Measurements from ENCODE around the gene ZNF217.

The ZNF217 gene

DNA sequence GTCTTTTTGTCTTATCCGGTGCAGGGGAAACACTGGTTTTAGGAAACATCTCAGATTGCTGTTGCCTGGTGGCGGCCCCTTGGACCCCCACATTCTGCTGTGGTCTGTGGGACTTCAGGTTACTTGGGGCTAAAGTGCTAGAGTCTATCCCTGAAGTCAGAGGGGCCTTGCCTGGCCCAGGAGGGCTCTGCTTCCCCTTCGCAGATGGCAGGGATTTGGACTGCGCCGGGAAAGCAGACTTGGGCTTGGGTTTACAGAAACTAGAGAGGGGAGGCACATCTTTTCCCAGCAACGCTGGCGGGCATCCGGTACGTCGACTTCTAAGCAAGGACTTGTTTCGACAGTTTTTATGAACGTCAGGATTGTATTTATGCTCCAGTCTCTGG lies 17.5 kb downstream of the ZNF217 start:
- Histone ChIP-seq H3K9me2 (replicated peaks; ENCODE audit: control insufficient read depth, low read length) (no peaks in the 10 kb centered on the region), H3K27me3 (ENCODE audit: control insufficient read depth, low read length) (no peaks in the 10 kb centered on the region), H3K9me3 (ENCODE audit: control insufficient read depth, insufficient read depth, low read length) (no peaks in the 10 kb centered on the region), H3K4me3 (ENCODE audit: low read length) (no peak overlapping the region), H3F3A (ENCODE audit: control insufficient read depth, insufficient read depth) (peaks cover 24% of the 10 kb centered on the region), H3K4me2 (ENCODE audit: low read length) (no peak overlapping the region), H3K79me2 (ENCODE audit: control insufficient read depth, low read length) (peaks cover 99% of the 10 kb centered on the region), H4K20me1 (ENCODE audit: control insufficient read depth, insufficient read depth, low read depth, low read length) (peaks cover 21% of the 10 kb centered on the region), H3K36me3 (ENCODE audit: control insufficient read depth, low read length) (peaks cover 97% of the 10 kb centered on the region), H3K27ac (ENCODE audit: low read depth, low read length) (no peak overlapping the region), H3K4me1 (ENCODE audit: control insufficient read depth, low read length) (peaks cover 28% of the 10 kb centered on the region)
- TF ChIP-seq, protein P1, sequence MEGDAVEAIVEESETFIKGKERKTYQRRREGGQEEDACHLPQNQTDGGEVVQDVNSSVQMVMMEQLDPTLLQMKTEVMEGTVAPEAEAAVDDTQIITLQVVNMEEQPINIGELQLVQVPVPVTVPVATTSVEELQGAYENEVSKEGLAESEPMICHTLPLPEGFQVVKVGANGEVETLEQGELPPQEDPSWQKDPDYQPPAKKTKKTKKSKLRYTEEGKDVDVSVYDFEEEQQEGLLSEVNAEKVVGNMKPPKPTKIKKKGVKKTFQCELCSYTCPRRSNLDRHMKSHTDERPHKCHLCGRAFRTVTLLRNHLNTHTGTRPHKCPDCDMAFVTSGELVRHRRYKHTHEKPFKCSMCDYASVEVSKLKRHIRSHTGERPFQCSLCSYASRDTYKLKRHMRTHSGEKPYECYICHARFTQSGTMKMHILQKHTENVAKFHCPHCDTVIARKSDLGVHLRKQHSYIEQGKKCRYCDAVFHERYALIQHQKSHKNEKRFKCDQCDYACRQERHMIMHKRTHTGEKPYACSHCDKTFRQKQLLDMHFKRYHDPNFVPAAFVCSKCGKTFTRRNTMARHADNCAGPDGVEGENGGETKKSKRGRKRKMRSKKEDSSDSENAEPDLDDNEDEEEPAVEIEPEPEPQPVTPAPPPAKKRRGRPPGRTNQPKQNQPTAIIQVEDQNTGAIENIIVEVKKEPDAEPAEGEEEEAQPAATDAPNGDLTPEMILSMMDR (IDR thresholded peaks at IDR 0.05; ENCODE audit: low read depth, low read length, poor library complexity, severe bottlenecking) = no peak
- no peak for TF ChIP-seq EZH2phosphoT487 (IDR thresholded peaks at IDR 0.05; ENCODE audit: borderline replicate concordance, low read length)

DNA sequence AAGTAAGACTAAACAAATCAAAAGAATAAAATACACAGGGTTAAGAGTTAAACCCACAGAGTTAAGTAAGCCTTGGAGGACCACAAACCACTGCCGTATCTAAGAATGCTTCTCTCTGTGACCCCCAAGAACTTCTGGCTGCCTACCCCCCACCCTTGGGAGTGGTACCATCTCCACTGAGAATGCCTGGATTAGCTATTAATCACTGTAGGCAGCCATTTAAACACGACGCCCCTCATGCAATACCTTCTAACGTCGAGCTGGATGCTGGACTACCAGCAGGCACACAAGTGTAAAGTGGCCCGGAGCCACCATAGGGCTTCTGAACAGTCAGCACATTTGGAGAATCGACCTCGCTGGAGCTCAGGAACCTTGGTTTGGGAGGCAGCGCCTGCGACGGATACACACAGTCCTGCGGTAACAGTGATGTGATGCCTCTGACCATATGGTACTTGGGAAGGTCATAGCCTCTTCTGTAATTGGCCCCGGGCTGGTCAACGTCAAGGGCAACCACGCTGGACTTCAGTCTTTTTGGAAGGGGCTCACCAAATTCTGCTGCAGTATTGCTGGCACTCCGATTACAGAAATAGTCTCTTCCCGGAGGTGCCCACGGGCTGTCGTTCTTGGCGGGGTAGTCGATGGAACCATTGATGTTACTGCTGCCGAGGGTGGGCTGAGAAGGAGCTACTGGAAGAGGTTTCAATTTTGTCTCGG lies 18.0 kb downstream of the ZNF217 start:
- TF ChIP-seq EZH2phosphoT487 (IDR thresholded peaks at IDR 0.05; ENCODE audit: borderline replicate concordance, low read length) = no peak
- TF ChIP-seq, protein P1 (IDR thresholded peaks at IDR 0.05; ENCODE audit: low read depth, low read length, poor library complexity, severe bottlenecking) = no peak
- peaks cover 98% of the 10 kb centered on the region for H3K79me2 ChIP-seq (ENCODE audit: control insufficient read depth, low read length)
- no peak overlapping the region for H3K27ac ChIP-seq (ENCODE audit: low read depth, low read length)
- H3K9me2 ChIP-seq (replicated peaks; ENCODE audit: control insufficient read depth, low read length) = no peaks in the 10 kb centered on the region
- H4K20me1 ChIP-seq (ENCODE audit: control insufficient read depth, insufficient read depth, low read depth, low read length) = peaks cover 21% of the 10 kb centered on the region
- H3K4me1 ChIP-seq (ENCODE audit: control insufficient read depth, low read length) = peaks cover 23% of the 10 kb centered on the region
- peaks cover 96% of the 10 kb centered on the region for H3K36me3 ChIP-seq (ENCODE audit: control insufficient read depth, low read length)
- no peaks in the 10 kb centered on the region for H3K27me3 ChIP-seq (ENCODE audit: control insufficient read depth, low read length)
- H3K4me3 ChIP-seq (ENCODE audit: low read length) = no peak overlapping the region
- H3K9me3 ChIP-seq (ENCODE audit: control insufficient read depth, insufficient read depth, low read length) = no peaks in the 10 kb centered on the region
- peaks cover 19% of the 10 kb centered on the region for H3F3A ChIP-seq (ENCODE audit: control insufficient read depth, insufficient read depth)
- no peak overlapping the region for H3K4me2 ChIP-seq (ENCODE audit: low read length)

DNA sequence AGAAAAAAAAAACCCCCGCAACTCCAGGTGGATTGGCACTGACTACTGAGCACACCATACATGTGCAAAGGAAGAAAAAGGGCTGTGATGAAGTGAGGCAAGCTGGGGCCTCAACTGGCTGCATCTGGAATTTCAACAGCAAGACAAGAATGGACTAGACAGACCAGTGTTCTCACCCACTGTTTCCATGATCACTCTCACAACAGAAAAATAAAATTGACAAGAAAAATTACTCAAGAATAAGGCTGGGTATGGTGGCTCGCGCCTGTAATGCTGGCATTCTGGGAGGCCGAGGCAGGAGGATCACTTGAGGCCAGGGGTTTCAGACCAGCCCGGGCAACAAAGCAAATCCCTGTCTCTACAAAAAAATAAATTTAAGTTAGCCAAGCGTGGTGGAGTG lies 18.8 kb downstream of the ZNF217 start:
- Histone ChIP-seq H4K20me1 (ENCODE audit: control insufficient read depth, insufficient read depth, low read depth, low read length) (peaks cover 21% of the 10 kb centered on the region), H3K27me3 (ENCODE audit: control insufficient read depth, low read length) (no peaks in the 10 kb centered on the region), H3K4me1 (ENCODE audit: control insufficient read depth, low read length) (peaks cover 15% of the 10 kb centered on the region), H3K4me3 (ENCODE audit: low read length) (no peak overlapping the region), H3K9me2 (replicated peaks; ENCODE audit: control insufficient read depth, low read length) (no peaks in the 10 kb centered on the region), H3K4me2 (ENCODE audit: low read length) (no peak overlapping the region), H3K9me3 (ENCODE audit: control insufficient read depth, insufficient read depth, low read length) (no peaks in the 10 kb centered on the region), H3K36me3 (ENCODE audit: control insufficient read depth, low read length) (peaks cover 95% of the 10 kb centered on the region), H3K79me2 (ENCODE audit: control insufficient read depth, low read length) (peaks cover 93% of the 10 kb centered on the region), H3K27ac (ENCODE audit: low read depth, low read length) (no peak overlapping the region), H3F3A (ENCODE audit: control insufficient read depth, insufficient read depth) (peaks cover 11% of the 10 kb centered on the region)
- no peak for TF ChIP-seq EZH2phosphoT487 (IDR thresholded peaks at IDR 0.05; ENCODE audit: borderline replicate concordance, low read length)
- TF ChIP-seq, protein P1 (IDR thresholded peaks at IDR 0.05; ENCODE audit: low read depth, low read length, poor library complexity, severe bottlenecking) = no peak
